Measurements from ENCODE around the gene MAGI1.

DNA sequence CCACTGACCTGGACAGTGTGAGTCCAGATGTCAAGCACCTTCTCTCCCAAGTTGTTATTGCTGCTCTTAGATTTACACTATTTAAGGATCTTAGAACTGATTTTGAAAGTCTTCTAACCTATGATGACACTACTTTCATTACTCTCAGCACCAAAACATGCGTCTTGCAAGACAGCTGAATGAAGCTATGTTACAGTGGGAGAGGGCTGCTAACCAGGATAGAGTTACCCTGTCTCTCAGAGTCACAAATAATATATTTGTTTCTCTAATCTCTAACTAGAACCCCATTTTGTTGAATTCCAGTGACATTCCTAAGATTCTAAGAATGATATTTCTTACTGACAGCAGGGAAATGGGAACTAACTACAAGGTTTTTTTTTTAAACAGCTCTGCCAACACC is 455.5 kb downstream of the MAGI1 start:
- no peak for TF ChIP-seq ZNF121 (CRISPR knock-in tag; IDR thresholded peaks at IDR 0.05)
- TF ChIP-seq, protein P1, sequence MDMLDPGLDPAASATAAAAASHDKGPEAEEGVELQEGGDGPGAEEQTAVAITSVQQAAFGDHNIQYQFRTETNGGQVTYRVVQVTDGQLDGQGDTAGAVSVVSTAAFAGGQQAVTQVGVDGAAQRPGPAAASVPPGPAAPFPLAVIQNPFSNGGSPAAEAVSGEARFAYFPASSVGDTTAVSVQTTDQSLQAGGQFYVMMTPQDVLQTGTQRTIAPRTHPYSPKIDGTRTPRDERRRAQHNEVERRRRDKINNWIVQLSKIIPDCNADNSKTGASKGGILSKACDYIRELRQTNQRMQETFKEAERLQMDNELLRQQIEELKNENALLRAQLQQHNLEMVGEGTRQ (CRISPR knock-in tag; IDR thresholded peaks at IDR 0.05), result no peak
- TF ChIP-seq, protein P2, sequence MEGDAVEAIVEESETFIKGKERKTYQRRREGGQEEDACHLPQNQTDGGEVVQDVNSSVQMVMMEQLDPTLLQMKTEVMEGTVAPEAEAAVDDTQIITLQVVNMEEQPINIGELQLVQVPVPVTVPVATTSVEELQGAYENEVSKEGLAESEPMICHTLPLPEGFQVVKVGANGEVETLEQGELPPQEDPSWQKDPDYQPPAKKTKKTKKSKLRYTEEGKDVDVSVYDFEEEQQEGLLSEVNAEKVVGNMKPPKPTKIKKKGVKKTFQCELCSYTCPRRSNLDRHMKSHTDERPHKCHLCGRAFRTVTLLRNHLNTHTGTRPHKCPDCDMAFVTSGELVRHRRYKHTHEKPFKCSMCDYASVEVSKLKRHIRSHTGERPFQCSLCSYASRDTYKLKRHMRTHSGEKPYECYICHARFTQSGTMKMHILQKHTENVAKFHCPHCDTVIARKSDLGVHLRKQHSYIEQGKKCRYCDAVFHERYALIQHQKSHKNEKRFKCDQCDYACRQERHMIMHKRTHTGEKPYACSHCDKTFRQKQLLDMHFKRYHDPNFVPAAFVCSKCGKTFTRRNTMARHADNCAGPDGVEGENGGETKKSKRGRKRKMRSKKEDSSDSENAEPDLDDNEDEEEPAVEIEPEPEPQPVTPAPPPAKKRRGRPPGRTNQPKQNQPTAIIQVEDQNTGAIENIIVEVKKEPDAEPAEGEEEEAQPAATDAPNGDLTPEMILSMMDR (IDR thresholded peaks at IDR 0.05), result no peak
- TF ChIP-seq, protein P3, sequence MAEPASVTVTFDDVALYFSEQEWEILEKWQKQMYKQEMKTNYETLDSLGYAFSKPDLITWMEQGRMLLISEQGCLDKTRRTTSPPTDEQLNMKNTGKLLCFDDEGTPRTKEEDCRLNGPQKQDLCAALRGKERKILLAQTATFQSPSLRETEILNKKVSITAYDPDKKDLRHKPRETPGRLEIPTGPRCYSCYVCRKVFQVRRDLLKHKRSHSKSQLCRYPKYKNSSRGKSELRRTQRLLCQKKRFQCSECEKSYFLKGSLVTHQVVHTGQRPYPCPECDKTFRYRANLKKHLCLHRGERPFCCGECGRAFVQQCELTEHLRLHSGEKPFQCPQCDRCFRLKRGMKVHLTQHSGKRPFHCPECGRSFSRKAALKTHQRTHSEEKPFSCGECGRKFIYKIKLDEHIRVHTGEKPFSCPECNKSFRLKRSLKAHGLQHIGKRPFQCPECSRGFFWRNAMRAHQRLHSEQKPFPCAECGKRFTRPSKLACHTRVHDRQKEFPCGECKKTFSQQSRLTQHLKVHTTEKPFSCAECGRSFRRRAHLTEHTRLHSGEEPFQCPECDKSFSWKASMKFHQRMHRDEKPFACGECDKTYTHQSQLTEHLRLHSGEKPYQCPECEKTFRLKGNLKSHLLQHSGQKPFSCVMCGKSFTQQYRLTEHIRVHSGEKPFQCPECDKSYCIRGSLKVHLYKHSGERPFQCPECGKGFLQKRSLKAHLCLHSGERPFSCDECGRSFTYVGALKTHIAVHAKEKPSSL (CRISPR knock-in tag; conservative IDR thresholded peaks at IDR 0.05), result no peak
- TF ChIP-seq, protein P4, sequence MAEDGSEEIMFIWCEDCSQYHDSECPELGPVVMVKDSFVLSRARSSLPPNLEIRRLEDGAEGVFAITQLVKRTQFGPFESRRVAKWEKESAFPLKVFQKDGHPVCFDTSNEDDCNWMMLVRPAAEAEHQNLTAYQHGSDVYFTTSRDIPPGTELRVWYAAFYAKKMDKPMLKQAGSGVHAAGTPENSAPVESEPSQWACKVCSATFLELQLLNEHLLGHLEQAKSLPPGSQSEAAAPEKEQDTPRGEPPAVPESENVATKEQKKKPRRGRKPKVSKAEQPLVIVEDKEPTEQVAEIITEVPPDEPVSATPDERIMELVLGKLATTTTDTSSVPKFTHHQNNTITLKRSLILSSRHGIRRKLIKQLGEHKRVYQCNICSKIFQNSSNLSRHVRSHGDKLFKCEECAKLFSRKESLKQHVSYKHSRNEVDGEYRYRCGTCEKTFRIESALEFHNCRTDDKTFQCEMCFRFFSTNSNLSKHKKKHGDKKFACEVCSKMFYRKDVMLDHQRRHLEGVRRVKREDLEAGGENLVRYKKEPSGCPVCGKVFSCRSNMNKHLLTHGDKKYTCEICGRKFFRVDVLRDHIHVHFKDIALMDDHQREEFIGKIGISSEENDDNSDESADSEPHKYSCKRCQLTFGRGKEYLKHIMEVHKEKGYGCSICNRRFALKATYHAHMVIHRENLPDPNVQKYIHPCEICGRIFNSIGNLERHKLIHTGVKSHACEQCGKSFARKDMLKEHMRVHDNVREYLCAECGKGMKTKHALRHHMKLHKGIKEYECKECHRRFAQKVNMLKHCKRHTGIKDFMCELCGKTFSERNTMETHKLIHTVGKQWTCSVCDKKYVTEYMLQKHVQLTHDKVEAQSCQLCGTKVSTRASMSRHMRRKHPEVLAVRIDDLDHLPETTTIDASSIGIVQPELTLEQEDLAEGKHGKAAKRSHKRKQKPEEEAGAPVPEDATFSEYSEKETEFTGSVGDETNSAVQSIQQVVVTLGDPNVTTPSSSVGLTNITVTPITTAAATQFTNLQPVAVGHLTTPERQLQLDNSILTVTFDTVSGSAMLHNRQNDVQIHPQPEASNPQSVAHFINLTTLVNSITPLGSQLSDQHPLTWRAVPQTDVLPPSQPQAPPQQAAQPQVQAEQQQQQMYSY (CRISPR knock-in tag; IDR thresholded peaks at IDR 0.05), result no peak

Measured in WTC11 (cell line).